GM10248 (cell line): ENCODE data around the gene RERE.

Experiments
- CTCF ChIA-PET: fragments of 300-600 bp; sonication (Branson Sonifier 250); formaldehyde crosslinking; extraction: SDS; loops from one replicate; lab custom pipeline; 2021; ENCODE audit warnings: antibody characterized with exemption; lab: Yijun Ruan, JAX
- POLR2A ChIA-PET: fragments of 350-650 bp; sonication (Branson Sonifier 250); formaldehyde crosslinking; extraction: SDS; loops from one replicate; lab custom pipeline; 2020; ENCODE audit warnings: antibody characterized with exemption; lab: Yijun Ruan, JAX
- DNase-seq: peaks from one replicate; pipeline ENCODE4 v3.0.0; 2012; ENCODE audit errors: extremely low spot score
- CTCF ChIP-seq: IDR thresholded peaks from 2 replicates; pipeline ENCODE4 v1.5.1; 2012; ENCODE audit warnings: mild to moderate bottlenecking, low read depth; ENCODE audit errors: extremely low read depth, missing control alignments, control extremely low read depth

The RERE gene

GRCh38 chr1:8640950-8641349 is 176.5 kb downstream of the RERE start:
- ChIA-PET POLR2A (no interaction called here), CTCF (interaction anchor here (1.4 to 3.0 kb wide), 3 partner anchors 10 to 31 kb away, joined by 3 to 11 read pairs (median 5); no protein-coding TSS in a partner anchor)
- no peak for TF ChIP-seq CTCF
- no peak for DNase-seq

- DNase-seq: no peak
- CTCF ChIA-PET: interaction anchor here (0.8 to 3.0 kb wide), 6 partner anchors 8 to 89 kb away, joined by 3 to 11 read pairs (median 3); no protein-coding TSS in a partner anchor
- no peak for TF ChIP-seq CTCF
- POLR2A ChIA-PET: no interaction called here
Measured at GRCh38 chr1:8639148-8639547, 178.3 kb downstream of the RERE start.

GRCh38 chr1:8633741-8634501 is 183.5 kb downstream of the RERE start:
- POLR2A ChIA-PET: no interaction called here
- no peak for TF ChIP-seq CTCF
- DNase-seq: no peak
- CTCF ChIA-PET: interaction anchor here (1.0 to 1.4 kb wide), 2 partner anchors 37 to 73 kb away, joined by 3 to 4 read pairs; no protein-coding TSS in a partner anchor

GRCh38 chr1:8632102-8632501 is 185.3 kb downstream of the RERE start:
- no peak for DNase-seq
- TF ChIP-seq CTCF: no peak
- POLR2A ChIA-PET: no interaction called here
- CTCF ChIA-PET: interaction anchor here (2.8 kb wide), 1 partner anchor 8 kb away, joined by 11 read pairs; no protein-coding TSS in a partner anchor

- DNase-seq: no peak
- no peak for TF ChIP-seq CTCF
- CTCF ChIA-PET: interaction anchor here (1.0 to 2.8 kb wide), 3 partner anchors 9 to 72 kb away, joined by 3 to 11 read pairs (median 3); no protein-coding TSS in a partner anchor
- POLR2A ChIA-PET: interaction anchor here (0.5 kb wide), 1 partner anchor 567 kb away, joined by 3 read pairs; no protein-coding TSS in a partner anchor
Measured at GRCh38 chr1:8631163-8631562, 186.3 kb downstream of the RERE start.

- DNase-seq: peak; percentile 70
- CTCF ChIA-PET: interaction anchor here (1.7 to 2.8 kb wide), 3 partner anchors 11 to 219 kb away, joined by 3 to 11 read pairs (median 6); no protein-coding TSS in a partner anchor
- no peak for TF ChIP-seq CTCF
- POLR2A ChIA-PET: interaction anchor here (0.6 kb wide), 1 partner anchor 12 kb away, joined by 7 read pairs; no protein-coding TSS in a partner anchor
Measured at GRCh38 chr1:8629241-8630091, 188.0 kb downstream of the RERE start.
